PC-3 (cell line): ENCODE measurements around the gene FBXO34. TPM values are rescaled to one million over a fixed set of nuclear protein-coding genes. Genes with fewer than 3 reads are reported as not detected.
"Not testable (repeated sequence)": the region's sequence is repeated elsewhere in the genome, so short reads cannot be mapped to it uniquely, and the experiment has no call there.

Source experiments
- ATAC-seq: fragments of 200-7000 bp; cut with Tn5 transposase; 2 replicates; pipeline ENCODE4 v1.9.1; 2020; ENCODE audit warnings: mild to moderate bottlenecking, moderate library complexity
- BruUV-seq: library from RNA; stranded (reverse); fragments of 400-500 nt; replicated peaks from 2 replicates; lab custom pipeline; 2021; lab: Mats Ljungman, UMichigan
- CTCF ChIA-PET: fragments of 300-600 bp; sonication (Branson Sonifier 250); formaldehyde crosslinking; loops from one replicate; lab custom pipeline; 2022; ENCODE audit warnings: antibody characterized with exemption; lab: Charles Lee
- POLR2A ChIA-PET: fragments of 300-600 bp; sonication (Branson Sonifier 250); formaldehyde crosslinking; loops from one replicate; lab custom pipeline; 2022; ENCODE audit warnings: antibody characterized with exemption; ENCODE audit not compliant: unreplicated experiment; lab: Charles Lee
- DNase-seq: peaks from one replicate; pipeline ENCODE4 v3.0.0-alpha.2; 2015
- H2AFZ ChIP-seq: fragments of 300-600 bp; sonication (generic); 2 replicates; pipeline ENCODE4 v1.6.0; 2016; ENCODE audit warnings: antibody characterized with exemption, low read length
- H3F3A ChIP-seq: fragments of 300-600 bp; sonication (generic); one replicate; pipeline ENCODE4 v1.6.0; 2017; ENCODE audit warnings: antibody characterized with exemption, low read length, control low read depth, mild to moderate bottlenecking; ENCODE audit not compliant: unreplicated experiment
- H3K27ac ChIP-seq: fragments of 300-600 bp; sonication (generic); 2 replicates; pipeline ENCODE4 v1.5.1; 2016; ENCODE audit warnings: mild to moderate bottlenecking, low read length
- H3K27me3 ChIP-seq: fragments of 300-600 bp; sonication (generic); 2 replicates; pipeline ENCODE4 v1.6.1; 2016; ENCODE audit warnings: low read length, mixed read lengths
- H3K36me3 ChIP-seq: fragments of 300-600 bp; sonication (generic); 2 replicates; pipeline ENCODE4 v1.6.1; 2016; ENCODE audit warnings: low read depth, mixed run types, low read length, mixed read lengths
- H3K4me1 ChIP-seq: fragments of 300-600 bp; sonication (generic); 2 replicates; pipeline ENCODE4 v1.5.1; 2016; ENCODE audit warnings: low read length; ENCODE audit not compliant: insufficient read depth
- H3K4me2 ChIP-seq: fragments of 300-600 bp; sonication (generic); 2 replicates; pipeline ENCODE4 v1.6.0; 2016; ENCODE audit warnings: low read length
- H3K4me3 ChIP-seq: fragments of 300-600 bp; sonication (generic); 2 replicates; pipeline ENCODE4 v1.5.1; 2016; ENCODE audit warnings: mild to moderate bottlenecking, low read length, mixed read lengths
- H3K79me2 ChIP-seq: fragments of 300-600 bp; sonication (generic); 2 replicates; pipeline ENCODE4 v1.6.1; 2017; ENCODE audit warnings: low read length, mixed read lengths
- H3K9ac ChIP-seq: fragments of 300-600 bp; sonication (generic); 2 replicates; pipeline ENCODE4 v1.6.0; 2016; ENCODE audit warnings: mild to moderate bottlenecking, low read length
- H3K9me2 ChIP-seq: fragments of 300-600 bp; sonication (generic); replicated peaks from 2 replicates; pipeline ENCODE4 v1.6.1; 2016; ENCODE audit warnings: mixed run types, low read length, mixed read lengths
- H3K9me3 ChIP-seq: fragments of 300-600 bp; sonication (generic); 2 replicates; pipeline ENCODE4 v1.6.1; 2016; ENCODE audit warnings: low read length, mixed read lengths
- H4K20me1 ChIP-seq: fragments of 300-600 bp; sonication (generic); 2 replicates; pipeline ENCODE4 v1.6.1; 2016; ENCODE audit warnings: low read length, mixed read lengths
- EZH2 ChIP-seq: fragments of 300-600 bp; sonication (generic); IDR thresholded peaks from one replicate; pipeline ENCODE4 v1.6.1; 2017; ENCODE audit warnings: antibody characterized with exemption, mild to moderate bottlenecking, low read length; ENCODE audit not compliant: unreplicated experiment
- EZH2phosphoT487 ChIP-seq: fragments of 300-600 bp; sonication (generic); IDR thresholded peaks from 2 replicates; pipeline ENCODE4 v1.6.1; 2018; ENCODE audit warnings: mild to moderate bottlenecking, antibody characterized with exemption, low read length, borderline replicate concordance
- intact Hi-C: fragments of 100-400 bp; cut with micrococcal nuclease; formaldehyde crosslinking; loops from 2 replicates; pipeline ENCODE4 v1.9.0; 2023
- total RNA-seq: library from RNA; depleted of rRNA; stranded (reverse); fragments of >200 nt; gene quantifications from 2 replicates; pipeline ENCODE4 v1.2.3, GENCODE V29; 2014
- TF ChIP-seq, protein P1 (sequence below): fragments of 300-600 bp; sonication (generic); conservative IDR thresholded peaks from 2 replicates; pipeline ENCODE4 v1.5.1; 2017; ENCODE audit warnings: antibody characterized with exemption, low read depth, mild to moderate bottlenecking, low read length

Gene FBXO34
- total RNA-seq, 1 experiment from 2014 or later = 35.9 TPM

DNA sequence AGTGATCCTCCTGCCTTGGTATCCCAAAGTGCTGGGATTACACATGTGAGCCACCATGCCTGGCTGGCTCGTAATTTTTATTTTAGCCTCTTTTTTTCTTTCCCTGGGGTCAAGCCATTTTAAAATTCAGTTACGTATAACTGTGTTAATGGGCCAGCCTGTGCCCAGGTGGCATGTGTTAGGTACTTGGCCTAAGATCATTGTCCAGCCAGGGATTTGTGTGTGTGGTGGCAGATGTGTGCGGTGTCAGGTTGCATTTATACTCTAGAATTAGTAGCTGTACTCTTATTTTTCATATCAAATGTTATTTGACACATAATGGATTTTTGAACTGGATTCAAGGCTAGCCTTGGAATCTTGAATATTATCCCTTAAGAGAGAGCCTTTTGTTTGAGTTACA lies 69.3 kb downstream of the FBXO34 start:
- ChIA-PET POLR2A (interaction anchor here (0.6 kb wide), 1 partner anchor 571 kb away, joined by 3 read pairs; no protein-coding TSS in a partner anchor), CTCF (no interaction called here)
- peaks cover 63% of the 10 kb centered on the region for H3K79me2 ChIP-seq
- no peak for ATAC-seq
- H2AFZ ChIP-seq = no peak overlapping the region
- H3K27me3 ChIP-seq = no peaks in the 10 kb centered on the region
- H3K36me3 ChIP-seq = peaks cover 4% of the 10 kb centered on the region; the same call in 1 of the 2 replicates
- no peaks in the 10 kb centered on the region for H3F3A ChIP-seq
- BruUV-seq = no TSS peak
- no peaks in the 10 kb centered on the region for H3K9me3 ChIP-seq
- H3K9ac ChIP-seq = no peak overlapping the region
- DNase-seq = no peak
- no peaks in the 10 kb centered on the region for H4K20me1 ChIP-seq
- no peak overlapping the region for H3K27ac ChIP-seq
- intact Hi-C loops = no loop called here
- TF ChIP-seq EZH2phosphoT487 = no peak
- TF ChIP-seq, protein P1, sequence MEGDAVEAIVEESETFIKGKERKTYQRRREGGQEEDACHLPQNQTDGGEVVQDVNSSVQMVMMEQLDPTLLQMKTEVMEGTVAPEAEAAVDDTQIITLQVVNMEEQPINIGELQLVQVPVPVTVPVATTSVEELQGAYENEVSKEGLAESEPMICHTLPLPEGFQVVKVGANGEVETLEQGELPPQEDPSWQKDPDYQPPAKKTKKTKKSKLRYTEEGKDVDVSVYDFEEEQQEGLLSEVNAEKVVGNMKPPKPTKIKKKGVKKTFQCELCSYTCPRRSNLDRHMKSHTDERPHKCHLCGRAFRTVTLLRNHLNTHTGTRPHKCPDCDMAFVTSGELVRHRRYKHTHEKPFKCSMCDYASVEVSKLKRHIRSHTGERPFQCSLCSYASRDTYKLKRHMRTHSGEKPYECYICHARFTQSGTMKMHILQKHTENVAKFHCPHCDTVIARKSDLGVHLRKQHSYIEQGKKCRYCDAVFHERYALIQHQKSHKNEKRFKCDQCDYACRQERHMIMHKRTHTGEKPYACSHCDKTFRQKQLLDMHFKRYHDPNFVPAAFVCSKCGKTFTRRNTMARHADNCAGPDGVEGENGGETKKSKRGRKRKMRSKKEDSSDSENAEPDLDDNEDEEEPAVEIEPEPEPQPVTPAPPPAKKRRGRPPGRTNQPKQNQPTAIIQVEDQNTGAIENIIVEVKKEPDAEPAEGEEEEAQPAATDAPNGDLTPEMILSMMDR = no peak
- TF ChIP-seq EZH2 = no peak
- H3K4me2 ChIP-seq = no peak overlapping the region
- H3K9me2 ChIP-seq = no peaks in the 10 kb centered on the region
- H3K4me1 ChIP-seq = peaks cover 31% of the 10 kb centered on the region
- no peak overlapping the region for H3K4me3 ChIP-seq

DNA sequence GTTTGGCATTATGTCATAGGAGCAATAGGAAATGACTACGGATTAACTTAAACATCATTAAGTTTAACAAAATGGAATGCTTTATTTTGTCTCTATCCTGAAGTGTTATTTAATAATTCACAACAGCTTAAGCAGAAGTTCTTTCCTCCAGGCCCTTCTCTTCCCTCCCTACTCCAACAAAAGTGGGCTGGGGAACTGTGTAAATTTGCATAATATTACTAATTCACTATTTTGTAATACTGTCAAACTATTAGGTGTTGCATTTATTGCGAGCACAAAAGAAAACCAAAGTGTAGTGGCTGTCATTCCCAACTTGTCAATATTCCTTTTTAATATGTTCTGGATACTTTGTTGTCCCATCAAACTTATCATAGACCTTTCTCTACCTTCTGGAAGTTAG lies 70.6 kb downstream of the FBXO34 start:
- POLR2A ChIA-PET = no interaction called here
- no peaks in the 10 kb centered on the region for H3F3A ChIP-seq
- H3K9me2 ChIP-seq = no peaks in the 10 kb centered on the region
- no peak for ATAC-seq
- no TSS peak for BruUV-seq
- TF ChIP-seq, protein P1 = no peak
- TF ChIP-seq EZH2 (no peak), EZH2phosphoT487 (no peak)
- no peak overlapping the region for H3K9ac ChIP-seq
- H3K4me3 ChIP-seq = no peak overlapping the region
- peaks cover 2% of the 10 kb centered on the region; the same call in 1 of the 2 replicates for H3K36me3 ChIP-seq
- no peaks in the 10 kb centered on the region for H3K9me3 ChIP-seq
- CTCF ChIA-PET = no interaction called here
- H4K20me1 ChIP-seq = no peaks in the 10 kb centered on the region
- H3K79me2 ChIP-seq = peaks cover 64% of the 10 kb centered on the region
- no peak overlapping the region for H3K4me2 ChIP-seq
- no peaks in the 10 kb centered on the region for H3K27me3 ChIP-seq
- intact Hi-C loops = no loop called here
- DNase-seq = no peak
- no peak overlapping the region for H3K27ac ChIP-seq
- H2AFZ ChIP-seq = no peak overlapping the region
- peaks cover 31% of the 10 kb centered on the region for H3K4me1 ChIP-seq

DNA sequence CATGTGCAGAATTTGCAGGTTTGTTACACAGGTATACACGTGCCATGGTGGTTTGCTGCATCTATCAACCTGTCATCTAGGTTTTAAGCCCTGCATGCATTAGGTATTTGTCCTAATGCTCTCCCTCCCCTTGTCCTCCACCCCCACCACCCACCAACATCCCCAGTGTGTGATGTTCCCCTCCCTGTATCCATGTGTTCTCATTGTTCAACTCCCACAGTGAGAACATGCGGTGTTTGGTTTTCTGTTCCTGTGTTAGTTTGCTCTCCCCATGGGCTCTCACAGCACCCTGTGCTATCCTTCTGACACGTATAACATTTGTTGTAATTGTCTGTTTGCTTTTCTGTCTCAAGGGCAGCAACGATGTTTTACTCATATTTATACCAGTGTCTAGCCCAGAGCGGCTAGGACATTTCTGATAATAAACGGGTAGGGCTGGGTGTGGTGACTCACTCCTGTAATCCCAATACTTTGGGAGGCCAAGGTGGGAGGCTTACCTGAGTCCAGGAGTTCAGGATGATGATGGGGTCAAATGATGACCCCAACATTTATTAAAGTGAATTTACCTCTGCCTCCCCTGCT lies 73.5 kb downstream of the FBXO34 start:
- H2AFZ ChIP-seq, H3K36me3 ChIP-seq, H3K4me3 ChIP-seq, H3K27me3 ChIP-seq, H3F3A ChIP-seq, H4K20me1 ChIP-seq, H3K9me3 ChIP-seq, BruUV-seq, POLR2A ChIA-PET, H3K4me2 ChIP-seq, H3K9me2 ChIP-seq, H3K9ac ChIP-seq, intact Hi-C loops: not testable (repeated sequence)
- ATAC-seq (peak; percentile 89), DNase-seq (peak; percentile 83)
- Histone ChIP-seq H3K27ac (peak overlapping the region; percentile 20), H3K79me2 (peaks cover 81% of the 10 kb centered on the region), H3K4me1 (peaks cover 26% of the 10 kb centered on the region)
- CTCF ChIA-PET = interaction anchor here (0.6 kb wide), 1 partner anchor 27 kb away, joined by 3 read pairs; no protein-coding TSS in a partner anchor
